OCI-LY7 (cell line): ENCODE data around the gene TSHZ3. TPM values are rescaled to one million over a fixed set of nuclear protein-coding genes. Genes with fewer than 3 reads are reported as not detected.

Experiments used
- BruUV-seq: library from RNA; stranded (reverse); fragments of 400-500 nt; replicated peaks from 2 replicates; lab custom pipeline; 2021; lab: Mats Ljungman, UMichigan
- CTCF ChIA-PET: fragments of 300-600 bp; sonication (Branson Sonifier 250); formaldehyde crosslinking; loops from one replicate; lab custom pipeline; 2022; ENCODE audit warnings: antibody characterized with exemption; ENCODE audit not compliant: unreplicated experiment; lab: Charles Lee
- POLR2A ChIA-PET: fragments of 300-600 bp; sonication (Branson Sonifier 250); formaldehyde crosslinking; loops from one replicate; lab custom pipeline; 2022; ENCODE audit warnings: antibody characterized with exemption; lab: Charles Lee
- DNase-seq: peaks from one replicate; pipeline ENCODE4 v3.0.0-alpha.2; 2015; ENCODE audit warnings: low spot score
- H2AFZ ChIP-seq: fragments of 200-600 bp; sonication (generic), shearing (Covaris generic); 2 replicates; pipeline ENCODE4 v1.6.1; 2014; ENCODE audit warnings: mild to moderate bottlenecking, antibody characterized with exemption, low read length, moderate library complexity
- H3K27ac ChIP-seq: fragments of 200-600 bp; sonication (generic); 2 replicates; pipeline ENCODE4 v1.5.1; 2014; ENCODE audit warnings: mixed run types, low read depth, mild to moderate bottlenecking, moderate library complexity, low read length, inconsistent platforms; ENCODE audit not compliant: poor library complexity, severe bottlenecking
- H3K36me3 ChIP-seq: fragments of 200-600 bp; sonication (generic); 2 replicates; pipeline ENCODE4 v1.6.1; 2014; ENCODE audit warnings: mild to moderate bottlenecking, antibody characterized with exemption, low read length, moderate library complexity, mixed read lengths; ENCODE audit not compliant: insufficient read depth
- H3K4me1 ChIP-seq: fragments of 200-600 bp; sonication (generic); 2 replicates; pipeline ENCODE4 v1.5.1; 2014; ENCODE audit warnings: mild to moderate bottlenecking, low read length; ENCODE audit not compliant: insufficient read depth, poor library complexity, severe bottlenecking
- H3K4me2 ChIP-seq: fragments of 200-600 bp; sonication (generic); 2 replicates; pipeline ENCODE4 v1.6.1; 2014; ENCODE audit warnings: mild to moderate bottlenecking, low read length
- H3K4me3 ChIP-seq: fragments of 200-600 bp; sonication (generic); 2 replicates; pipeline ENCODE4 v1.5.1; 2014; ENCODE audit warnings: mild to moderate bottlenecking, low read depth, low read length; ENCODE audit not compliant: poor library complexity, severe bottlenecking
- H3K79me2 ChIP-seq: fragments of 200-600 bp; sonication (generic); 2 replicates; pipeline ENCODE4 v1.6.1; 2016; ENCODE audit warnings: low read depth, mild to moderate bottlenecking, low read length, moderate library complexity, mixed read lengths; ENCODE audit not compliant: insufficient read depth
- H3K9me2 ChIP-seq: fragments of 200-600 bp; sonication (generic); 2 replicates; pipeline ENCODE4 v1.6.1; 2016; ENCODE audit warnings: mild to moderate bottlenecking, low read length, mixed read lengths; ENCODE audit not compliant: insufficient read depth
- H3K9me3 ChIP-seq: fragments of 200-600 bp; sonication (generic); 2 replicates; pipeline ENCODE4 v1.6.1; 2014; ENCODE audit warnings: mild to moderate bottlenecking, mixed run types, low read length, mixed read lengths
- H4K20me1 ChIP-seq: fragments of 200-600 bp; sonication (generic); 2 replicates; pipeline ENCODE4 v1.6.1; 2014; ENCODE audit warnings: mild to moderate bottlenecking, antibody characterized with exemption, low read length, moderate library complexity, mixed read lengths; ENCODE audit not compliant: insufficient read depth
- EZH2phosphoT487 ChIP-seq: fragments of 200-600 bp; sonication (generic); IDR thresholded peaks from 2 replicates; pipeline ENCODE4 v1.6.1; 2018; ENCODE audit warnings: low read depth, borderline replicate concordance, mild to moderate bottlenecking, mixed run types, antibody characterized with exemption, low read length, moderate library complexity, mixed read lengths
- intact Hi-C: fragments of 100-400 bp; cut with micrococcal nuclease; formaldehyde crosslinking; loops from one replicate; pipeline ENCODE4 v1.10.0; 2022; ENCODE audit not compliant: unreplicated experiment
- total RNA-seq, 2 experiments: library from RNA; depleted of rRNA in 1 of 2; stranded (reverse); fragments of >200 nt in 1 of 2; shearing (Covaris generic) in 1 of 2; gene quantifications; 2 replicates each; pipeline ENCODE4 v1.2.3, GENCODE V29; 2014 to 2022
- TF ChIP-seq, protein P1 (sequence below): fragments of 200-600 bp; sonication (generic); conservative IDR thresholded peaks from 2 replicates; pipeline ENCODE4 v1.5.1; 2014; ENCODE audit warnings: mild to moderate bottlenecking, antibody characterized with exemption, low read length, moderate library complexity, mixed read lengths

The TSHZ3 gene
- total RNA-seq, 2 experiments from 2014 or later, result not detected

DNA sequence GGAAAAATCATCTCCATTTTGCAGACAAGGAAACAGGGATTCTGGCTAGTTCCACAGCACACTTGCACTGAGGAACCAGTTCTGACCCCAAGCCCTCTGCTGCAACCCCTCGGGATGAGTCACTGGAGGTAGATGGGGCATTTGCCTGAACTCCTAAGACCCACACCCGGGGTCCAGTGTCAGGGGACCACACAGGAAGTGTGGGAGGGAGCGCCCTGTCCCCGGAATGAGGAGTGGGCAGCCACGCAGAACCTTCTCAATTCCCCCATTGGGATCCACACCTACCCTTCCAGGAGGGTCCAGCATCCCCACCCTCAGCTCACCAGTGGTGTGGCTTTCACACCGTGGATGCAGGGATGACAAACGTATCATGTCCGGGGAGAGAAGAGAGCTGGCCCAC lies 62.7 kb downstream of the TSHZ3 start:
- TF ChIP-seq, protein P1, sequence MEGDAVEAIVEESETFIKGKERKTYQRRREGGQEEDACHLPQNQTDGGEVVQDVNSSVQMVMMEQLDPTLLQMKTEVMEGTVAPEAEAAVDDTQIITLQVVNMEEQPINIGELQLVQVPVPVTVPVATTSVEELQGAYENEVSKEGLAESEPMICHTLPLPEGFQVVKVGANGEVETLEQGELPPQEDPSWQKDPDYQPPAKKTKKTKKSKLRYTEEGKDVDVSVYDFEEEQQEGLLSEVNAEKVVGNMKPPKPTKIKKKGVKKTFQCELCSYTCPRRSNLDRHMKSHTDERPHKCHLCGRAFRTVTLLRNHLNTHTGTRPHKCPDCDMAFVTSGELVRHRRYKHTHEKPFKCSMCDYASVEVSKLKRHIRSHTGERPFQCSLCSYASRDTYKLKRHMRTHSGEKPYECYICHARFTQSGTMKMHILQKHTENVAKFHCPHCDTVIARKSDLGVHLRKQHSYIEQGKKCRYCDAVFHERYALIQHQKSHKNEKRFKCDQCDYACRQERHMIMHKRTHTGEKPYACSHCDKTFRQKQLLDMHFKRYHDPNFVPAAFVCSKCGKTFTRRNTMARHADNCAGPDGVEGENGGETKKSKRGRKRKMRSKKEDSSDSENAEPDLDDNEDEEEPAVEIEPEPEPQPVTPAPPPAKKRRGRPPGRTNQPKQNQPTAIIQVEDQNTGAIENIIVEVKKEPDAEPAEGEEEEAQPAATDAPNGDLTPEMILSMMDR, result no peak
- no peak for TF ChIP-seq EZH2phosphoT487
- H3K4me2 ChIP-seq, result no peak overlapping the region
- no TSS peak for BruUV-seq
- no peaks in the 10 kb centered on the region for H4K20me1 ChIP-seq
- H2AFZ ChIP-seq, result no peak overlapping the region
- POLR2A ChIA-PET, result interaction anchor here (0.8 kb wide), 1 partner anchor 87 kb away, joined by 3 read pairs; no protein-coding TSS in a partner anchor
- no peaks in the 10 kb centered on the region for H3K4me1 ChIP-seq
- no peak overlapping the region for H3K27ac ChIP-seq
- no peak for DNase-seq
- intact Hi-C loops, result no loop called here
- H3K9me3 ChIP-seq, result no peaks in the 10 kb centered on the region
- no peaks in the 10 kb centered on the region for H3K36me3 ChIP-seq
- H3K4me3 ChIP-seq, result no peak overlapping the region
- no peaks in the 10 kb centered on the region for H3K9me2 ChIP-seq
- CTCF ChIA-PET, result no interaction called here
- H3K79me2 ChIP-seq, result no peaks in the 10 kb centered on the region

DNA sequence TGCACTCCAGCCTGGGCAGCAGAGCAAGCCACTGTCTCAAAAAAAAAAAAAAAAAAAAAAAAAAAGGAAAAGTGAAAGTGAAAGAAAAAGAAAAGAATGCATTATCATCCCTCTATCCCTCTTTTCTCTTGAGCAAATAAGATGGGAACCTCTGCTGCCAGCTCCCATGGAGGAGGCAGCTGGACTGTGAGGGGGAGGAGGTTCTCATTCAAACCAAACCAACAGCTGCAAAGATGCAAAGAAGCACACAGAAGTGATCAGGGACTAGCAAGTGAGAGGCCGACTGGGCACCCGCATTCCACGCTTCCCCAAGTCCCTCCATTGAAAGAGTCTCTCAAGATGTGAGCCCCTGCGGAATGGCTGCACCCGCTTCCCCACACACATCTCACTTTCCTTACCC lies 63.5 kb downstream of the TSHZ3 start:
- TF ChIP-seq, protein P1, result no peak
- TF ChIP-seq EZH2phosphoT487, result no peak

DNA sequence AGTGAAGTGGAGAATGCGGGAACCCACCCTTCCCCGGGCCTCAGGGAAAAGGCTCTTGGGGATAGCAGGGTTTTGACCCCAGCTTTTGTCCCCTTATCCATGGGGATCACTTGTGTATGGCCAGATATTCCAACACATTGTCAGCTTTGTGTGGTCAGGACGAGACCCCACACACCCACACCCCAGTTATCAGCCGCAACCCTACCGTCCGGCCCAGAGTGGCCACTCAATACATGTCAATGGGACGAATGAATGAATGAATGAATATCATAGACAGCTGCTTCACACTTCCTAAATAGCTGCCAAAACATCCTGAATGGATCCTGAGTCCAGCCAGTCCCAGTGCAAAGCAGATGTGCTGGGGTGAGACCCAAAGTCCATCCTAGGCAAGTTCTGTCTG lies 64.6 kb downstream of the TSHZ3 start:
- no peak for DNase-seq
- H3K79me2 ChIP-seq, result no peaks in the 10 kb centered on the region
- POLR2A ChIA-PET, result no interaction called here
- H3K27ac ChIP-seq, result no peak overlapping the region
- no peaks in the 10 kb centered on the region for H3K9me3 ChIP-seq
- H3K4me1 ChIP-seq, result no peaks in the 10 kb centered on the region
- H3K4me2 ChIP-seq, result no peak overlapping the region
- H4K20me1 ChIP-seq, result no peaks in the 10 kb centered on the region
- CTCF ChIA-PET, result no interaction called here
- intact Hi-C loops, result no loop called here
- no peak overlapping the region for H3K4me3 ChIP-seq
- H3K36me3 ChIP-seq, result no peaks in the 10 kb centered on the region
- H3K9me2 ChIP-seq, result no peaks in the 10 kb centered on the region
- TF ChIP-seq EZH2phosphoT487, result no peak
- TF ChIP-seq, protein P1, result no peak
- no peak overlapping the region for H2AFZ ChIP-seq
- no TSS peak for BruUV-seq

More for the DNA sequence above, 63.5 kb downstream of the TSHZ3 start:
- POLR2A ChIA-PET, result interaction anchor here (0.6 to 0.8 kb wide), 4 partner anchors 25 to 954 kb away, joined by 3 read pairs; no protein-coding TSS in a partner anchor
- H3K9me3 ChIP-seq, result no peaks in the 10 kb centered on the region
- H3K27ac ChIP-seq, result no peak overlapping the region
- intact Hi-C loops, result no loop called here
- no peak overlapping the region for H3K4me2 ChIP-seq
- CTCF ChIA-PET, result no interaction called here
- no peaks in the 10 kb centered on the region for H3K4me1 ChIP-seq
- H3K4me3 ChIP-seq, result no peak overlapping the region
- H3K9me2 ChIP-seq, result no peaks in the 10 kb centered on the region
- DNase-seq, result no peak
- H3K79me2 ChIP-seq, result no peaks in the 10 kb centered on the region
- BruUV-seq, result no TSS peak
- H3K36me3 ChIP-seq, result no peaks in the 10 kb centered on the region
- no peak overlapping the region for H2AFZ ChIP-seq
- no peaks in the 10 kb centered on the region for H4K20me1 ChIP-seq
